KMS-11 (cell line): ENCODE measurements around the gene ASCL2.

ENCODE experiments used
- H2AFZ ChIP-seq: fragments of 200-600 bp; sonication (generic); 2 replicates; pipeline ENCODE4 v1.6.1; 2016; ENCODE audit warnings: antibody characterized with exemption, mixed run types, low read depth
- H3K27ac ChIP-seq: fragments of 200-600 bp; sonication (generic); 2 replicates; pipeline ENCODE4 v1.6.1; 2016; ENCODE audit warnings: mild to moderate bottlenecking, mixed run types
- H3K27me3 ChIP-seq: fragments of 200-600 bp; sonication (generic); 2 replicates; pipeline ENCODE4 v1.6.1; 2017; ENCODE audit warnings: mild to moderate bottlenecking, low read depth, mixed run types, moderate library complexity; ENCODE audit not compliant: insufficient read depth
- H3K36me3 ChIP-seq: fragments of 200-600 bp; sonication (generic); 2 replicates; pipeline ENCODE4 v1.6.1; 2017; ENCODE audit warnings: mild to moderate bottlenecking, mixed run types; ENCODE audit not compliant: insufficient read depth
- H3K4me1 ChIP-seq: fragments of 200-600 bp; sonication (generic); 2 replicates; pipeline ENCODE4 v1.6.1; 2016; ENCODE audit warnings: mild to moderate bottlenecking, low read depth, mixed run types; ENCODE audit not compliant: poor library complexity, severe bottlenecking
- H3K4me2 ChIP-seq: fragments of 200-600 bp; sonication (generic); 2 replicates; pipeline ENCODE4 v1.7.0; 2016; ENCODE audit warnings: mild to moderate bottlenecking, mixed run types
- H3K4me3 ChIP-seq: fragments of 200-600 bp; sonication (generic); IDR thresholded peaks from 2 replicates; pipeline ENCODE4 v1.6.1; 2017; ENCODE audit warnings: low read depth, low read length, mixed read lengths; ENCODE audit not compliant: insufficient read depth
- H3K79me2 ChIP-seq: fragments of 200-600 bp; sonication (generic); 2 replicates; pipeline ENCODE4 v1.6.1; 2016; ENCODE audit warnings: low read depth, mixed run types; ENCODE audit not compliant: insufficient read depth
- H3K9ac ChIP-seq: fragments of 200-600 bp; sonication (generic); 2 replicates; pipeline ENCODE4 v1.6.1; 2016; ENCODE audit warnings: mild to moderate bottlenecking, mixed run types
- H4K20me1 ChIP-seq: fragments of 200-600 bp; sonication (generic); 2 replicates; pipeline ENCODE4 v1.6.1; 2016; ENCODE audit warnings: mild to moderate bottlenecking, mixed run types; ENCODE audit not compliant: insufficient read depth
- CTCF ChIP-seq: fragments of 200-600 bp; sonication (generic); conservative IDR thresholded peaks from 2 replicates; pipeline ENCODE4 v1.6.1; 2017; ENCODE audit warnings: low read depth, mild to moderate bottlenecking, antibody characterized with exemption, low read length, moderate library complexity, mixed read lengths

Gene ASCL2

DNA sequence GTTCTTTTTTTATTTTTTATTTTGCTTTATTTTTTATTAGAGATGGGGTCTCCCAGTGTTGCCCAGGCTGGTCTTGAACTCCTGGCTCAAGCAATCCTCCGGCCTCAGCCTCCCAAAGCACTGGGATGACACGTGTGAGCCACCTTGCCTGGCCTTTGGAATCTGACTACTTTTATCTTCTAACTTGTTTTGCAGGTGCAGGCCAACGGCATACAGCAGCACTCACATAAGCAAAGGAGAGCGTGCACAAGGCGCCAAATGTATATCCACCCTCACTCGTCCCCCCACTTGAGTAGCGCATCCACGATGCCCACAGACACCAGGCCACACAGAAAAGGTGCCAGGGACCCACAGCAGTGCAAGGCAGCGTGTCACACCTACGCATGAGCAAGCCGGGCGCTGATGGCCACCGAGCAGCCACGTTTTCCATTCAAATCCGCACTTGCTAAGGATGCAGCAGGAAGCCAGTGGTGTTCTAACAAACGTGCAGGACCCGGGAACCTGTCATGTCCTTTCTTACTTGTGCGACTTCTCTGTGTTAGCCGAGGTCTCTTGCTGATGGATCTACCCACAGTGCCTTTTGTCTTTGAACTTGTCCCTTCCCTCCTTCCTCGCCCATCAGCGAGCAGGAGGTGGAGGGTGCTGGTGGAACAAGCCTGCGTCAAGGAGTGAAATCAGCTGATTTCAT lies 5.9 kb downstream of the ASCL2 start:
- Histone ChIP-seq H3K79me2 (no peaks in the 10 kb centered on the region), H3K4me1 (no peaks in the 10 kb centered on the region), H3K4me3 (no peak overlapping the region), H3K27me3 (peaks cover 62% of the 10 kb centered on the region), H2AFZ (no peak overlapping the region), H3K27ac (no peak overlapping the region), H3K9ac (no peak overlapping the region), H3K4me2 (no peak overlapping the region), H4K20me1 (no peaks in the 10 kb centered on the region), H3K36me3 (no peaks in the 10 kb centered on the region)
- TF ChIP-seq CTCF = no peak

DNA sequence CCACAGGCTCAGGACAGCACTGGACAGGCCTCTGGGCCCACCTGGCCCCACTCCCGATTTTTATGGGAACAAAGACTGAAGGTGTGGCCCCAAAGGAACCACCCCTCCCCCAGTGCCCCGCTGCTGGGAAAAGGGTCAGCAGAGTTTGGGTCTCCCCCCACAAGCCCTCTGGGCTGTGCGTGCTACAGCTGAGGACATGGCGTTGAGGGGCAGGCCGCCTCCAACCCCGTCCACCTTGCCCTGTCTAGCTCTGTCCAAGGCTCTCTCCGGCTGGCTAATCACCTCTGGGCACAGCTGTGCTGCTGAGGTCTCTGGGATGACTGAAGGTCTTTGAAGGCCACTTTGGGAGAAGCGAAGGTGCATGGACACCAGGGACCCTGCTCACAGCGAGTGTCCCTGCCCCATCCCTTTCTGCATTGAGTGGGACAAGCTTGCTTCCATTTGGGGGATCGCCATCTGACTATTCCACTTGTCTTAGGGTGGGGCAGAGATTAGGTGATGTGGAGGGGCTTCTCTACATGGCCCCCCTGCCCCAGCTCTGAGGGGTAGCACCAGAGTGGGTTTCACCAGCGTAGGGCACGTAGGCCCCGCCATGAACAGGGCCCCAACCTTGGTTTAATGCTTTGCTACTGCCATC lies 6.5 kb downstream of the ASCL2 start:
- no peaks in the 10 kb centered on the region for H3K36me3 ChIP-seq
- H3K27ac ChIP-seq = no peak overlapping the region
- H3K9ac ChIP-seq = no peak overlapping the region
- no peaks in the 10 kb centered on the region for H4K20me1 ChIP-seq
- H3K27me3 ChIP-seq = peaks cover 62% of the 10 kb centered on the region
- no peaks in the 10 kb centered on the region for H3K79me2 ChIP-seq
- H3K4me2 ChIP-seq = no peak overlapping the region
- no peak overlapping the region for H3K4me3 ChIP-seq
- no peak overlapping the region for H2AFZ ChIP-seq
- no peaks in the 10 kb centered on the region for H3K4me1 ChIP-seq
- no peak for TF ChIP-seq CTCF

GRCh38 chr11:2263071-2263565 lies 7.3 kb downstream of the ASCL2 start:
- Histone ChIP-seq H3K4me3 (no peak overlapping the region), H3K4me1 (no peaks in the 10 kb centered on the region), H3K36me3 (no peaks in the 10 kb centered on the region), H3K9ac (no peak overlapping the region), H4K20me1 (no peaks in the 10 kb centered on the region), H3K79me2 (no peaks in the 10 kb centered on the region), H3K27me3 (peaks cover 69% of the 10 kb centered on the region), H3K27ac (no peak overlapping the region), H3K4me2 (no peak overlapping the region), H2AFZ (no peak overlapping the region)
- TF ChIP-seq CTCF = no peak

DNA sequence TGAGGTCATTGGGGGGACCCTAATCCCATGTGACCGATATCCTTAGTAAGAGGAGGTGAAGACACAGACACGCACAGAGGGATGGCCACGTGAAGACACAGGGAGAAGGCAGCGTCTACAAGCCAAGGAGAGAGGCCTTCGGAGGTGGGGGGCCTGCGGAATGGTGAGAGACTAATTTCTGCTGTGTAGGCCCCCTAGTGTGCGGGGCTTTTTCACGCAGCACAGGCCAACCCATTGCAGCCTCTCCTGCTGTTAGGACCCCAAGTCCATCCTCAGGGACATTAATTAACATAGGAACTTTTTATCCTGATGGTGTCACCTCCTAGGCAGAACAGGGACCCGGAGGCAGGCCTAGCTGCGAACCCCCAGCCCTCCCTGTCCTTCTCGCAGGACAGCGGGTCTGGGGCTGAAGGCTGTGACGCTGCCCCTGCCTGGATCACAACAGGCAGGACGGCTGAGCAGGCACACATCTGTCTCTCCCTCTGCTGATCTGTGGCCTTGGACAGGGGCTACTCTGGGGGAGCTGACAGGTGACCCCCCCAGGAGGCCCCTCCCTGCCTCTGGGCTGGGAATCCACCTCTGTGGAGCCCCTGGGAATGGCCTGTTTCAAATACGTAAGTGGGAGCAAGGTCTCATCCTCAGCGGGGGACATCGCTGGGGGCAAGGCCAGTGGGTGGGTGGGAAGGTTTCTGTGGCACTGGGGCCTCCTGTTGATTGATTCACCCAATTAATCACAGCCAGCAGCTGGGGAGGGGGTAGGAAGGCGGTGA lies 7.9 kb downstream of the ASCL2 start:
- Histone ChIP-seq H3K27me3 (peaks cover 70% of the 10 kb centered on the region), H2AFZ (no peak overlapping the region), H3K27ac (no peak overlapping the region), H3K4me3 (no peak overlapping the region), H3K9ac (no peak overlapping the region), H3K36me3 (no peaks in the 10 kb centered on the region), H3K79me2 (no peaks in the 10 kb centered on the region), H4K20me1 (no peaks in the 10 kb centered on the region), H3K4me1 (no peaks in the 10 kb centered on the region), H3K4me2 (no peak overlapping the region)
- TF ChIP-seq CTCF = no peak
